ENCODE measurements around the gene BIN1.

The BIN1 gene

GRCh38 chr2:127054996-127055785 lies 51.8 kb downstream of the BIN1 start:
- DNase-seq: no peak

GRCh38 chr2:127054604-127054930 lies 52.4 kb downstream of the BIN1 start:
- no peak for DNase-seq

GRCh38 chr2:127053731-127054603 lies 53.0 kb downstream of the BIN1 start:
- DNase-seq: no peak

GRCh38 chr2:127052771-127053691 lies 53.9 kb downstream of the BIN1 start:
- no peak for DNase-seq

GRCh38 chr2:127052057-127052770 lies 54.7 kb downstream of the BIN1 start:
- no peak for DNase-seq

GRCh38 chr2:127051116-127052056 lies 55.6 kb downstream of the BIN1 start:
- no peak for DNase-seq

- no peak for DNase-seq
These were observed 56.2 kb downstream of the BIN1 start for GRCh38 chr2:127050803-127051115.

GRCh38 chr2:127049927-127050802 lies 56.8 kb downstream of the BIN1 start:
- DNase-seq: peak; percentile 61

- no peak for DNase-seq
These were observed 57.7 kb downstream of the BIN1 start for GRCh38 chr2:127048969-127049897.

GRCh38 chr2:127048618-127048935 lies 58.4 kb downstream of the BIN1 start:
- no peak for DNase-seq

GRCh38 chr2:127047716-127048617 lies 59.0 kb downstream of the BIN1 start:
- DNase-seq: no peak

- DNase-seq: no peak
These were observed 59.9 kb downstream of the BIN1 start for GRCh38 chr2:127047054-127047453.

GRCh38 chr2:127046579-127046978 lies 60.4 kb downstream of the BIN1 start:
- DNase-seq: no peak

- no peak for DNase-seq
These were observed 61.0 kb downstream of the BIN1 start for GRCh38 chr2:127045792-127046501.

- DNase-seq: no peak
These were observed 61.8 kb downstream of the BIN1 start for GRCh38 chr2:127044977-127045661.

- DNase-seq: no peak
These were observed 62.7 kb downstream of the BIN1 start for GRCh38 chr2:127044165-127044718.

Measured in OCI-M1 (cell line).